GM12892 (cell line): ENCODE results near the gene SP5.

Experiments used
- DNase-seq: peaks from one replicate; pipeline ENCODE4 v3.0.0; 2011; ENCODE audit not compliant: insufficient read length
- FAIRE-seq: peaks from 2 replicates; lab custom pipeline; 2011; peaks lifted over from hg19 to GRCh38; lab: Jason Lieb, UNC
- POLR2A ChIP-seq: IDR thresholded peaks from 2 replicates; pipeline ENCODE4 v1.6.1; 2011; ENCODE audit warnings: low read depth, low read length, control low read depth
- POLR2AphosphoS5 ChIP-seq: IDR thresholded peaks from 2 replicates; pipeline ENCODE4 v1.6.1; 2011; ENCODE audit warnings: low read depth, low read length, control low read depth
- TAF1 ChIP-seq: IDR thresholded peaks from 2 replicates; pipeline ENCODE4 v1.6.1; 2011; ENCODE audit warnings: low read depth, mild to moderate bottlenecking, control low read depth, low read length, borderline replicate concordance

The SP5 gene

GRCh38 chr2:170712653-170713542 is 2.2 kb upstream of the SP5 start:
- no peak for FAIRE-seq
- no peak for TF ChIP-seq POLR2AphosphoS5
- no peak for TF ChIP-seq POLR2A
- no peak for TF ChIP-seq TAF1
- no peak for DNase-seq

- peak; percentile 26 for DNase-seq
- FAIRE-seq: no peak
- no peak for TF ChIP-seq POLR2AphosphoS5
- no peak for TF ChIP-seq POLR2A
- no peak for TF ChIP-seq TAF1
Observed at GRCh38 chr2:170713543-170714380, 1.4 kb upstream of the SP5 start.

GRCh38 chr2:170714381-170715061 is 616 bp upstream of the SP5 start:
- no peak for DNase-seq
- FAIRE-seq: no peak

GRCh38 chr2:170715932-170716777 is 1.0 kb downstream of the SP5 start:
- FAIRE-seq (no peak), DNase-seq (peak; percentile 33)
- TF ChIP-seq TAF1 (no peak), POLR2A (no peak), POLR2AphosphoS5 (no peak)

More at GRCh38 chr2:170714381-170715061, 616 bp upstream of the SP5 start:
- no peak for TF ChIP-seq TAF1
- TF ChIP-seq POLR2A: no peak
- TF ChIP-seq POLR2AphosphoS5: no peak

GRCh38 chr2:170716851-170717598 is 1.9 kb downstream of the SP5 start:
- DNase-seq: no peak

GRCh38 chr2:170717599-170717963 is 2.4 kb downstream of the SP5 start:
- DNase-seq (no peak), FAIRE-seq (no peak)

More at GRCh38 chr2:170716851-170717598, 1.9 kb downstream of the SP5 start:
- FAIRE-seq: no peak
- no peak for TF ChIP-seq POLR2AphosphoS5
- no peak for TF ChIP-seq TAF1
- TF ChIP-seq POLR2A: no peak

GRCh38 chr2:170717991-170718589 is 3.0 kb downstream of the SP5 start:
- TF ChIP-seq POLR2A: no peak
- TF ChIP-seq TAF1: no peak
- no peak for TF ChIP-seq POLR2AphosphoS5
- FAIRE-seq: no peak
- DNase-seq: no peak

More at GRCh38 chr2:170717599-170717963, 2.4 kb downstream of the SP5 start:
- TF ChIP-seq TAF1: no peak
- no peak for TF ChIP-seq POLR2A
- TF ChIP-seq POLR2AphosphoS5: no peak

GRCh38 chr2:170719810-170720209 is 4.7 kb downstream of the SP5 start:
- FAIRE-seq: no peak
- TF ChIP-seq TAF1: no peak
- no peak for TF ChIP-seq POLR2A
- TF ChIP-seq POLR2AphosphoS5: no peak
- no peak for DNase-seq

- no peak for FAIRE-seq
Observed at GRCh38 chr2:170721678-170722077, 6.5 kb downstream of the SP5 start.

GRCh38 chr2:170722301-170722700 is 7.2 kb downstream of the SP5 start:
- TF ChIP-seq POLR2AphosphoS5 (no peak), TAF1 (no peak), POLR2A (no peak)
- DNase-seq (no peak), FAIRE-seq (no peak)

More at GRCh38 chr2:170721678-170722077, 6.5 kb downstream of the SP5 start:
- TF ChIP-seq POLR2A (no peak), TAF1 (no peak), POLR2AphosphoS5 (no peak)
- no peak for DNase-seq

GRCh38 chr2:170723446-170723958 is 8.4 kb downstream of the SP5 start:
- FAIRE-seq (no peak), DNase-seq (no peak)
- TF ChIP-seq TAF1 (no peak), POLR2A (no peak), POLR2AphosphoS5 (no peak)
